Germinal center (tissue), 1 donor: ENCODE measurements around the gene SH3RF3.

Experiments used
- DNase-seq: peaks from one replicate; pipeline ENCODE4 v3.0.0; 2012; ENCODE audit warnings: mixed read lengths, low spot score

The SH3RF3 gene

GRCh38 chr2:109203246-109204011 is 74.4 kb downstream of the SH3RF3 start:
- no peak for DNase-seq

- no peak for DNase-seq
Observed at GRCh38 chr2:109204412-109204811, 75.4 kb downstream of the SH3RF3 start.

- no peak for DNase-seq
Observed at GRCh38 chr2:109205447-109205846, 76.4 kb downstream of the SH3RF3 start.

DNA sequence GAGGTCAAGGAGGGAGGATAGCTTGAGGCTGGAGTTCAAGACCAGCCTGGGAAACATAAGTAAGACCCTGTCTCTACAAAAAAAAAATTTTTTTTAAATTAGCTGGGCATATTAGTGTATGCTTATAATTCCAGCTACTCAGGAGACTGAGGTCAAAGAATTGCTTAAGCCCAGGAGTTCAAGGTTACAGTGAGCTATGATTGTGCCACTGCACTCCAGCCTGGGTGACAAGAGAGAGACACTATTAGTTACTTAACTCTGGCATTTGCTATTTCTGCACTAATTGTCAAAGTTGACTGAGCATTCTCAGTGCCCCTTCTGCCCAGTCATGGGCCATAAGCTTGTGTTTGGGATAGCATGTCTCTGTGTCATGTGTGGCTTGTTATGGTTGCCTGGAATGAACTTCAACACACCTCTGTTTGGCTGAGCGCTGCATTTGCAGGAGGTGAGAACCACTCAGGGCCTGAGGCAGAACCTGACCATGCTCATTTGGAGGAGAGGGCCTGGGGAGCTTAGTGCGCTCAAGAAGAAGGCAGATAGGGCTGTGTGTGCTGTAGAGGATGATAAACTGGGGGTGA is 77.7 kb downstream of the SH3RF3 start:
- DNase-seq, result no peak

- DNase-seq, result no peak
Observed at GRCh38 chr2:109207176-109207575, 78.2 kb downstream of the SH3RF3 start.

GRCh38 chr2:109208071-109208950 is 79.3 kb downstream of the SH3RF3 start:
- DNase-seq, result no peak

- DNase-seq, result no peak
Observed at GRCh38 chr2:109208951-109209335, 79.9 kb downstream of the SH3RF3 start.

- no peak for DNase-seq
Observed at GRCh38 chr2:109209412-109209811, 80.4 kb downstream of the SH3RF3 start.

- DNase-seq, result no peak
Observed at GRCh38 chr2:109209941-109210340, 80.9 kb downstream of the SH3RF3 start.

- no peak for DNase-seq
Observed at GRCh38 chr2:109210431-109211200, 81.6 kb downstream of the SH3RF3 start.

DNA sequence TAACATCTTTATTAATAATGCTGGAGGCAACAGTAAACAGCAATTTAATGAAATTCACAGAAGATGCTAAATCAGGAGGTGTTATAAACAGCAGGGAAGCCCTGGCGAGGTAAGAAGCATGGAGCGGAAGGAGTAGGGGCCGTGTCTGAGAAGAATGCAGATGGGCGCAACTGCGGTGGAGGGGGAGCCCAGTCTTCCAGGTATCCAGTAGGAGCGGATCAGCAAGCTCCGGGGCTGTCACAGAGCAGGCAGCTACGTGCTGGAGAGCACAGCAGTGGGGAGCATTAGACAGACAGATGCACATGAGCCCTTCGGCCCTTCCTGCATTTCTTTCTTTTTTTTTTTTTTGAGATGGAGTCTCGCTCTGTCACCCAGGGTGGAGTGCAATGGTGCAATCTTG is 82.3 kb downstream of the SH3RF3 start:
- DNase-seq, result no peak

DNA sequence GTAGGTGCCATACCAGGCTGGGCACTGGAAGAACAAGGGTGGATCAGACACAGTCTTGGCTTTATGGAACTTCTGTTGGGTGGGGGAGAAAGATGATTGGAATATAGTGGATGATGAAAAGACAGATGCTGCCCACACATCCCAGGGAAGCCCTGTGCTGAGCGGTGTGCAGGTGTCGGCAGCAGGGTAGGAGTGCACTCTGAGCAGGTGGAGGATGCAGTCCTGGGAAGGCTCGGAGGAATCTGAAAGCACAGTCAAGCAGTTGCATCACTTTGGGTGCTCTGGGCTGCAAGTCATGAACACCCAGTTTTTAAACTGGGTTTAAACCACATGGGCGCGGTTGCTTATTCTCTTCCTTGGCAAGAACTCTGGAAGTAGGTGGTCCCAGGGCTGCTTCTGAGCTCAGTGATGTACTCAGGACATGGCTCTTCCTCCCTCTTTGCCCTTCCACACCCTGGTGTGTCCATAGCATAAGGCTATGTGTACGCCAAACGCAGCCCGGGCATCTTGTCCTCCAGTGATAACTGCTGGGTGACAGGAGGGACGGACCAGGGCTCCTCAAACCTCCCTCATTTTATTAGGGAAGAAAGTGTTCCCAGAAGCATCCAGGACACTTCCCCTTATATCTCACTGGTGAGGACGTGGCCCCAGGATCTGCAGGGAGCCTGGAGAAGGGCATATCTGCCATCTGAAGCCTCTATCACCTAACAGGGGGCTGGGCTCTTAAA is 84.0 kb downstream of the SH3RF3 start:
- DNase-seq, result no peak

GRCh38 chr2:109213646-109214433 is 84.8 kb downstream of the SH3RF3 start:
- DNase-seq, result no peak

DNA sequence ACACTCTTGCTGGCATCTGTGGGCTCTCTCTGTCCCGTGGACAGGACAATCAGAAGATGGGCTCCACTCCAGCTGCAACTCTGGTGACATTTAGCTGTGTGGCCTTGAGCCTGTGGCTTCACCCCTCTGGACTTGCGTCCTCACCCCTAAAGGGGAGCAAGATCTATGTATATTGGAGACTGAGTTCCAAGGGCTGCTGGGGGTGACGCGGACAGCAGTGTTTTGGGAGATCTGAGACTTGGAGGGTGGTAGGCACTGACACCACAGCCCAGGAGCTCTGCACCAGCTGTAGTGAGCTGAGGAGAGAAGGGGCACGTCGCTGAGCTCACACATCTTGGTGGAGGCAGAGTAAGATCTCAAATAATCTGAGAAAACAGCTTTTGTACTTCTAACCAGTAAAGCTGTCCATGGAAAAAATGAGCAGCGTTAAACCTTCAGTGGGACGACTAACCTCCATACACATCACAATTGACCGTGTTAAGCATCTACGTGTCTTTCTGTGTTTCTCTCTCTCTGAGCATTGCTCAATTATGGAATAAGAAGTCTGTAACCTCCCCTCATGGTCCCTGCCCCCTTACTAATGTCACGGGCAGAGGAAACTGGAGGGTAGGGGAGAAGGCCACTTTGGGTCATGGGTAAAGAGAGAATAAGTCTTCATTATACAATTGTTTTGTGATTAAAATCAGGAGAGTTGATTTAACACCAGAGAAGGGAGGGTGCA is 85.8 kb downstream of the SH3RF3 start:
- no peak for DNase-seq

DNA sequence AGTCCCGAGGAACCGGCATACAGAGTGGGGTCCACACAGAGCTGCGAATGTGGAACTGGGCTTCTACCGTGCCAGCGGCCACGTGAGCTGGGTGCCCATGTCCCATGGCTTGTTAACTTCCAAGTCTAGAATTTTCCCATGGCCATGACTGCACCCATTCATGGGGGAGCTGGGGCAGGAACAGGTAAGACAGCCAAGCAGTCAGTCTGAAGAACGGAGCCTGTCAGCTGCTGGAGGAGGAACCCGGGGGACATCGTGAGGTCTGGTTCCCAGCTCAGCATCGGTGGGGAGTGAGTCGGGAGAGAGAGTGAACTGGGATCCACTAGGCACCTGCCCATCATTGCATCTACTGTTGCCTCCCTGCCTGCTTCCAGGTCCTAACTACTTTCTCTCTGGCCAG is 86.9 kb downstream of the SH3RF3 start:
- DNase-seq, result no peak

DNA sequence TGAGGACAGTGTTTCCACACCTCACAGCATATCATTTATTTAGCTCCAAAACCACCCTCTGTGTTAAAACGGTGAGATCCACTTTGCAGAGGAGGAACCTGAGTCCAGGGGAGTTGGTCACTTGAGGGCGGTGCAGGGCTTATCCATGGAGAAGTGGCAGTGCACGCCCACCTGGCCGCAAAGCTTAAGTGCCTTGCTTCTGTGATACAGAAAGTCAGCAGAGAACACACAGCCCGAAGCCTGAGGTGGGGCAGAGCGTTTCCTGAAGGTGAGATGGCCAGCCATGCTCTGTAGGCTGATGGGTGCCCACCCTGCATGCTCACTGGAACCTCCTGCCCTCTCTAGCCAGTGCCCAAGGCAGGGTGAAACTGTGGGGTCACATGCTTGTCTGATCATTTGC is 87.3 kb downstream of the SH3RF3 start:
- DNase-seq, result no peak

- DNase-seq, result no peak
Observed at GRCh38 chr2:109217362-109218086, 88.5 kb downstream of the SH3RF3 start.

DNA sequence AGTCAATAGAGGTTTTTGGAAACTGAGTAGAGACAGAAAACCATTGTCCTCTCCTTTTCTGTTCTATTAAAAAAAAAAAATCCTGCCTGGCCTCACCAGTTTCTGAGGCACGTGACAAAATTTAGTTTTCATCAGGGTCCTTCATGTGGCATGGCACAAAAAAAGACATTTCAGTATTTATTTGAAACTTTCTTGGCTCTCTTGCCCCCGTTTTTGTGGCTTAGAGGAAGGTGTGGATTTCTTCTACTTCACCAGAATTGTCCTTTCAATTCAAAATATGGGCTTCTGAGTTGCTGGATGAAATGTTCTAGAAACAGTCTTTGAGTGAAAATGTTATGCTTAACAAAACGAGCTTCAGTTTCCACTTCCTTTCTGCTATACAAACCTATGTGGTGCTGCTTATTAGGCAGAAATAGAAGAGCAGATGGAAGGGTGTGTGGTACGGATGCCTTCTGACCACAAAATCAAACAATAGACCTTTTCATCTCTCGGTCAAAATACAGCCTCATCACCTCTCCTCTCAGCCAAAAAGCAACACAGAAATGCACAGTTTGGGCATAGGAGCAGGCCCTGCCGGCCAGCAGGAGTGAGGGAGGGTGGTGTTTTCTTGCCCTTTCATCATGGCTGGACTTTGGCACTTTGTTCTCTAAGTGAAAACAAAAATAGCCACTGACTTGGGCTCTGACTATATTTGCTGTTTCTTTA is 89.2 kb downstream of the SH3RF3 start:
- DNase-seq, result no peak

DNA sequence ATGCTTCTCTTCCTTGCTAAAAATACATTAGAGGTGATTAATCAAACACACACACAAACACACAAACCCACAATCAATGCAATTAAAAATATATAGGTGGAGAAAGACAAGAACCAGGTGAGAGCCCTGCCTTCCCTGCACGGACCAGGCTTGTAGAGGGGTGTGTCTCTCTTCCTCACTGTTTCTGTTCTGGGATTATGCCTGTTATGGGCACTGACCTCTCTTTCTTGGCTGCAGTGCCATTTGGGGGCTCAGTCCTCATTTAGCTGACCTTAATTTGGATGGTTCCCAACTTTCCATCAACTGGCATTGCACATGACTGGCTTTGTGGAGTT is 89.8 kb downstream of the SH3RF3 start:
- no peak for DNase-seq
